Measurements from ENCODE around the gene PACS1. TPM values are rescaled to one million over a fixed set of nuclear protein-coding genes. Genes with fewer than 3 reads are reported as not detected.

PACS1 gene
- total RNA-seq, 1 experiment from 2014 or later = 91.8 TPM

DNA sequence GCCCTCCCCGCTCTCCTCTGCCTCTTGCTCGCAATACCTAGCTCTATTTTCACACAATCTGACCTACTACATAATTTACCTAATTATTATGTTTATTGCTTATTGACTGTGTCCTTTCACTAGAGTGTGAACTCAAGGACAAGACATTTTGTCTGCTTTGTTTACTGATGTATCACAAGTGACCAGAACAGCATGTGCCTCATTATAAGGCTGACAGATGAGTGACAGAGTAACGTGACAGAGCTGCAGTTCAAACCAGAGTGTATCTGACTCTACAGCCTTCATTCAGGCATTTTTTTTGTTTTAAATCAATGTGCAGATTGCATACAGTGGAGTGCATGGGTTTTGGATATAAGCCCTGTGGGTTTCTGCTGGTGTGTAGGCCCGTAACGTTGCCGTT, 116.4 kb downstream of the PACS1 start:
- TF ChIP-seq TCF7L2 (IDR thresholded peaks at IDR 0.05; ENCODE audit: low read depth, low read length) (no peak), CTCF (IDR thresholded peaks at IDR 0.05) (no peak), REST (IDR thresholded peaks at IDR 0.05; ENCODE audit: insufficient read depth in 1 of 2, low read depth in 2 of 2, low read length in 1 of 2) (no peak), POLR2AphosphoS5 (IDR thresholded peaks at IDR 0.05; ENCODE audit: low read depth, low read length) (no peak), SIN3A (IDR thresholded peaks at IDR 0.05; ENCODE audit: borderline replicate concordance, insufficient read depth, low read depth, low read length) (no peak)
- DNase-seq (ENCODE audit: low read depth, low spot score) (no peak), ATAC-seq (no peak)
- H3K36me3 ChIP-seq (ENCODE audit: control insufficient read depth, insufficient read depth, low read length) = no peaks in the 10 kb centered on the region
- intact Hi-C loops (cut with micrococcal nuclease; ENCODE audit: unreplicated experiment) = no loop called here
- CTCF ChIA-PET = no interaction called here
- peaks cover 5% of the 10 kb centered on the region; the same call in 1 of the 2 replicates for H3K9me3 ChIP-seq (ENCODE audit: control insufficient read depth, insufficient read depth, low read depth, low read length)
- H3K4me3 ChIP-seq (ENCODE audit: low read depth in 2 of 2, low read length in 2 of 2) = no peak overlapping the region
- no TSS peak for BruUV-seq (replicated peaks)
- no peaks in the 10 kb centered on the region for H3K4me1 ChIP-seq (ENCODE audit: control insufficient read depth, insufficient read depth, low read length)
- H3K27ac ChIP-seq (ENCODE audit: low read length) = no peak overlapping the region
- no peaks in the 10 kb centered on the region for H3K27me3 ChIP-seq (ENCODE audit: control insufficient read depth, insufficient read depth, low read length)
- in situ Hi-C loops (cut with HindIII; ENCODE audit: low pct_unique_long_range_greater_than_20kb, low sequenced_read_pairs) = no loop called here
- POLR2A ChIA-PET = no interaction called here

DNA sequence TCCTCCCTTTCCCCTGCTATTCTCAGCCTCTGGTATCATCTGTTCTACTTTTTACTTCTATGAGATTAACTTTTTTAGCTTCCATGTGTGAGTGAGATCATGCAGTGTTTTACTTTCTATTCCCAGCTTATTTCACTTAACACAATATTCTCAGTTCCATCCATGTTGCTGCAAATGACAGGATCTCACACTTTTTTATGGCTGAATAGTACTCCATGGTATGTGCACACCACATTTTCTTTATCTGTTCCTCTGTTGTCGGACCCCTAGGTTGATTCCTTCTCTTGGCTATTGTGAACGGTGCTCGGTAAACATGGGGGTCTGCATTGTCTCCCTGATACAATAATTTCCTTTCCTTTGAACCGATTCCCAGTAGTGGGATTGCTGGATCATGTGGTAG, 117.4 kb downstream of the PACS1 start:
- H3K27ac ChIP-seq (ENCODE audit: low read length) = no peak overlapping the region
- intact Hi-C loops (cut with micrococcal nuclease; ENCODE audit: unreplicated experiment) (no loop called here), in situ Hi-C loops (cut with HindIII; ENCODE audit: low pct_unique_long_range_greater_than_20kb, low sequenced_read_pairs) (no loop called here)
- peaks cover 5% of the 10 kb centered on the region; the same call in 1 of the 2 replicates for H3K9me3 ChIP-seq (ENCODE audit: control insufficient read depth, insufficient read depth, low read depth, low read length)
- ChIA-PET POLR2A (no interaction called here), CTCF (interaction anchor here (0.5 kb wide), 1 partner anchor 34 kb away, joined by 3 read pairs; no protein-coding TSS in a partner anchor)
- DNase-seq (ENCODE audit: low read depth, low spot score) = no peak
- no peak for ATAC-seq
- TF ChIP-seq POLR2AphosphoS5 (IDR thresholded peaks at IDR 0.05; ENCODE audit: low read depth, low read length) (no peak), TCF7L2 (IDR thresholded peaks at IDR 0.05; ENCODE audit: low read depth, low read length) (no peak), SIN3A (IDR thresholded peaks at IDR 0.05; ENCODE audit: borderline replicate concordance, insufficient read depth, low read depth, low read length) (no peak), CTCF (IDR thresholded peaks at IDR 0.05) (no peak), REST (IDR thresholded peaks at IDR 0.05; ENCODE audit: insufficient read depth in 1 of 2, low read depth in 2 of 2, low read length in 1 of 2) (no peak)
- no TSS peak for BruUV-seq (replicated peaks)
- H3K27me3 ChIP-seq (ENCODE audit: control insufficient read depth, insufficient read depth, low read length) = no peaks in the 10 kb centered on the region
- H3K4me3 ChIP-seq (ENCODE audit: low read depth in 2 of 2, low read length in 2 of 2) = no peak overlapping the region
- H3K4me1 ChIP-seq (ENCODE audit: control insufficient read depth, insufficient read depth, low read length) = no peaks in the 10 kb centered on the region
- H3K36me3 ChIP-seq (ENCODE audit: control insufficient read depth, insufficient read depth, low read length) = no peaks in the 10 kb centered on the region

All from Panc1 (cell line).